ENCODE data around the gene MYO5A.
"Not testable (repeated sequence)": the region's sequence is repeated elsewhere in the genome, so short reads cannot be mapped to it uniquely, and the experiment has no call there.

DNA sequence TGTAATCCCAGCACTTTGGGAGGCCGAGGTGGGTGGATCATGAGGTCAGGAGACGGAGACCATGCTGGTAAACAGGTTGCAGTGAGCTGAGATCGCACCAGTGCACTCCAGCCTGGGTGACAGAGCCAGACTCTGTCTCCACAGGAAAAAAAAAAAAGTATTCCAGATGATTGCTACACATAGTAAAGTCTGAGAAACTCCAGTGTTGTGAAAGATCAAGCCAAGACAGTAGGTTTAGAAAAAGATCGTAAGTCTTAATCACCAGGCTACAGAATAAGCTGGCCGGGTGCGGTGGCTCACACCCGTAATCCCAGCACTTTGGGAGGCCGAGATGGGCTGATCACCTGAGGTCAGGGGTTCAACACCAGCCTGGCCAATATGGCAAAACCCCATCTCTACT is 15.8 kb downstream of the MYO5A start:
- TF ChIP-seq, protein P1, sequence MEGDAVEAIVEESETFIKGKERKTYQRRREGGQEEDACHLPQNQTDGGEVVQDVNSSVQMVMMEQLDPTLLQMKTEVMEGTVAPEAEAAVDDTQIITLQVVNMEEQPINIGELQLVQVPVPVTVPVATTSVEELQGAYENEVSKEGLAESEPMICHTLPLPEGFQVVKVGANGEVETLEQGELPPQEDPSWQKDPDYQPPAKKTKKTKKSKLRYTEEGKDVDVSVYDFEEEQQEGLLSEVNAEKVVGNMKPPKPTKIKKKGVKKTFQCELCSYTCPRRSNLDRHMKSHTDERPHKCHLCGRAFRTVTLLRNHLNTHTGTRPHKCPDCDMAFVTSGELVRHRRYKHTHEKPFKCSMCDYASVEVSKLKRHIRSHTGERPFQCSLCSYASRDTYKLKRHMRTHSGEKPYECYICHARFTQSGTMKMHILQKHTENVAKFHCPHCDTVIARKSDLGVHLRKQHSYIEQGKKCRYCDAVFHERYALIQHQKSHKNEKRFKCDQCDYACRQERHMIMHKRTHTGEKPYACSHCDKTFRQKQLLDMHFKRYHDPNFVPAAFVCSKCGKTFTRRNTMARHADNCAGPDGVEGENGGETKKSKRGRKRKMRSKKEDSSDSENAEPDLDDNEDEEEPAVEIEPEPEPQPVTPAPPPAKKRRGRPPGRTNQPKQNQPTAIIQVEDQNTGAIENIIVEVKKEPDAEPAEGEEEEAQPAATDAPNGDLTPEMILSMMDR (IDR thresholded peaks at IDR 0.05; ENCODE audit: low read length) = not testable (repeated sequence)
- TF ChIP-seq EZH2 (IDR thresholded peaks at IDR 0.05; ENCODE audit: borderline replicate concordance, low read length) = not testable (repeated sequence)
